ENCODE measurements around the gene TTC31.

The TTC31 gene

DNA sequence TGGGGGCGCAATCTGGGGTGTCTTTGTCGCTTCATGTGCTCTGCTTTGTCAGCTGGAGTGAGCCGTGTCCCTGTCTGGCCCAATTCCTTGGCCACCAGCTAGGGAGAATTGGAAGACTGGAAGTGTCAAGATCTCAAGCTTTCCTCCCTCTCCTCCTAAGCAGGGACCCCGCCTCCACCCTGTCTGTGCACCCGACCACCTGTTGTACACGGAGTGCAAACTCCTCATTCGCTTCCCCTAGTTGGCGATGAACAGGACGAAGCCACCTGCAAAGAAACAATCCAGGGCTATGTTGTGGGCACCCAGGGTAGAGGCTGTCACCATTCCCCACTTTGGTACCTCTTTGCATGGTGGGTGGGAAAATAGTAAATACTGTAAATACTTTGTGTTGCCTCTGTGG lies 44.9 kb downstream of the TTC31 start:
- Mint-ChIP-seq H3K9me3 (no peaks in the 10 kb centered on the region), H3K4me1 (peaks cover 46% of the 10 kb centered on the region), H3K36me3 (peaks cover 19% of the 10 kb centered on the region), H3K4me3 (peak overlapping the region; percentile 95), H3K27ac (no peak overlapping the region), H3K27me3 (no peaks in the 10 kb centered on the region)
- DNase-seq (ENCODE audit: low spot score in 2 of 2) (no peak), ATAC-seq (ENCODE audit: low read depth) (no peak)

GRCh38 chr2:74528600-74529356 lies 45.9 kb downstream of the TTC31 start:
- peaks cover 46% of the 10 kb centered on the region for H3K4me1 Mint-ChIP-seq
- ATAC-seq (ENCODE audit: low read depth): peak; percentile 2

GRCh38 chr2:74529357-74530238 lies 46.7 kb downstream of the TTC31 start, which contains the start of the genes AUP1 and HTRA2:
Gene AUP1 (minus strand): TSS chr2:74529706. CDS start chr2:74529629, 77 bp downstream.
Gene HTRA2 (plus strand): TSS chr2:74529933. CDS start chr2:74530007, 74 bp downstream.
- peak within 1 kb of the TSS; percentile 95 for H3K4me3 Mint-ChIP-seq
- peaks cover 19% of the 10 kb centered on the region for H3K36me3 Mint-ChIP-seq
- peaks cover 46% of the 10 kb centered on the region for H3K4me1 Mint-ChIP-seq
- no peaks in the 10 kb centered on the region for H3K9me3 Mint-ChIP-seq
- ATAC-seq (ENCODE audit: low read depth): peak; percentile 80
- peak; percentile 83 to 86 for DNase-seq (ENCODE audit: low spot score in 2 of 2)
- H3K27ac Mint-ChIP-seq: peak within 1 kb of the TSS; percentile 94
- H3K27me3 Mint-ChIP-seq: no peaks in the 10 kb centered on the region

More at GRCh38 chr2:74528600-74529356, 45.9 kb downstream of the TTC31 start:
- Mint-ChIP-seq H3K27ac (peak overlapping the region; percentile 94), H3K27me3 (no peaks in the 10 kb centered on the region), H3K36me3 (peaks cover 19% of the 10 kb centered on the region), H3K4me3 (peak overlapping the region; percentile 95), H3K9me3 (no peaks in the 10 kb centered on the region)
- no peak for DNase-seq (ENCODE audit: low spot score in 2 of 2)

DNA sequence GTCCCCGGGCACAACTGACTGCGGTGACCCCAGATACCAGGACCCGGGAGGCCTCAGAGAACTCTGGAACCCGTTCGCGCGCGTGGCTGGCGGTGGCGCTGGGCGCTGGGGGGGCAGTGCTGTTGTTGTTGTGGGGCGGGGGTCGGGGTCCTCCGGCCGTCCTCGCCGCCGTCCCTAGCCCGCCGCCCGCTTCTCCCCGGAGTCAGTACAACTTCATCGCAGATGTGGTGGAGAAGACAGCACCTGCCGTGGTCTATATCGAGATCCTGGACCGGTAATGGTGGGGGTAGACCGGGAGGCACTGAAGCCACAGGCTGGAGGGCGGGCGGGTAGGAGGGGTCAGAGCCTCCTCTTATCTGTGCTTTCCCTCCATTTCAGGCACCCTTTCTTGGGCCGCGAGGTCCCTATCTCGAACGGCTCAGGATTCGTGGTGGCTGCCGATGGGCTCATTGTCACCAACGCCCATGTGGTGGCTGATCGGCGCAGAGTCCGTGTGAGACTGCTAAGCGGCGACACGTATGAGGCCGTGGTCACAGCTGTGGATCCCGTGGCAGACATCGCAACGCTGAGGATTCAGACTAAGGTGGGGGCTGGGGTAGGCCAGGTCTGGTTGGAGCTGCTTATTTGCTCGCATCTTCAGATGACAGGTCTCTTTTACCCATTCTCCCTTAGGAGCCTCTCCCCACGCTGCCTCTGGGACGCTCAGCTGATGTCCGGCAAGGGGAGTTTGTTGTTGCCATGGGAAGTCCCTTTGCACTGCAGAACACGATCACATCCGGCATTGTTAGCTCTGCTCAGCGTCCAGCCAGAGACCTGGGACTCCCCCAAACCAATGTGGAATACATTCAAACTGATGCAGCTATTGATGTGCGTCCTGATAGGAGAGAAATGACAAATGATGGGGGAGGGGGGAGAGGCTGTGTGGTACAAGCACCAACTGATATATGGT lies 47.6 kb downstream of the TTC31 start:
- peak overlapping the region; percentile 94 for H3K27ac Mint-ChIP-seq
- ATAC-seq (ENCODE audit: low read depth): peak; percentile 19
- peaks cover 46% of the 10 kb centered on the region for H3K4me1 Mint-ChIP-seq
- H3K27me3 Mint-ChIP-seq: no peaks in the 10 kb centered on the region
- peaks cover 19% of the 10 kb centered on the region for H3K36me3 Mint-ChIP-seq
- peak overlapping the region; percentile 95 for H3K4me3 Mint-ChIP-seq
- H3K9me3 Mint-ChIP-seq: no peaks in the 10 kb centered on the region
- peak in 1 of 2 donors; percentile 51 for DNase-seq (ENCODE audit: low spot score in 2 of 2)

- no peak overlapping the region for H3K4me3 Mint-ChIP-seq
- H3K27ac Mint-ChIP-seq: peak overlapping the region; percentile 94
- DNase-seq (ENCODE audit: low spot score in 2 of 2) (no peak), ATAC-seq (ENCODE audit: low read depth) (no peak)
- peaks cover 12% of the 10 kb centered on the region for H3K36me3 Mint-ChIP-seq
- no peaks in the 10 kb centered on the region for H3K27me3 Mint-ChIP-seq
- H3K4me1 Mint-ChIP-seq: peaks cover 39% of the 10 kb centered on the region
- H3K9me3 Mint-ChIP-seq: no peaks in the 10 kb centered on the region
Measured at GRCh38 chr2:74531666-74532065, 48.8 kb downstream of the TTC31 start.

GRCh38 chr2:74532222-74532621 lies 49.3 kb downstream of the TTC31 start:
- Mint-ChIP-seq H3K4me3 (peak overlapping the region; percentile 19), H3K9me3 (no peaks in the 10 kb centered on the region), H3K27me3 (no peaks in the 10 kb centered on the region), H3K4me1 (peaks cover 36% of the 10 kb centered on the region), H3K36me3 (peaks cover 8% of the 10 kb centered on the region), H3K27ac (peak overlapping the region; percentile 94)
- no peak for ATAC-seq (ENCODE audit: low read depth)
- DNase-seq (ENCODE audit: low spot score in 2 of 2): no peak

DNA sequence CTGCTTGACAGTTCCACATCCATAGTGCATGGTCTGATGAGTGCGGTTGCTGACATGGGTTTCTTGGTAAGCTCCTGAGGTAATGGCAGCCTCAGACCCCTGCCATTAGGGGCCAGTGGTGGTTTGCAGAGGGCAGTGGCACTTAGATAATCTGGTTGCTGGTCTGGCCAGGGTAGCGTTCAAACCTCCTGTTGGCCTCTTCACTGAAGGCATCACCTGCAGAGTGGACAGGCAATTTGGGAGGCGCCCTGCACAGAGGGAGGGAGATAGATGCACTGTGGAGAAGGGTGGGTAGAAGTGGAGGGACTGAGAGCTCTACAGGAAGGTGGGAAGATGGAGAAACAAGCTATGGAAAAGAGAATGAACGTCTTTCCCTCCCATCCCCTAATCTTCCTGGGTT lies 50.6 kb downstream of the TTC31 start:
- DNase-seq (ENCODE audit: low spot score in 2 of 2): no peak
- H3K36me3 Mint-ChIP-seq: no peaks in the 10 kb centered on the region
- H3K27ac Mint-ChIP-seq: peak overlapping the region; percentile 61

GRCh38 chr2:74534411-74534810 lies 51.5 kb downstream of the TTC31 start:
- Mint-ChIP-seq H3K27me3 (no peaks in the 10 kb centered on the region), H3K4me3 (no peak overlapping the region), H3K27ac (no peak overlapping the region), H3K9me3 (peaks cover 3% of the 10 kb centered on the region), H3K4me1 (peaks cover 37% of the 10 kb centered on the region), H3K36me3 (peaks cover 3% of the 10 kb centered on the region)
- no peak for ATAC-seq (ENCODE audit: low read depth)
- no peak for DNase-seq (ENCODE audit: low spot score in 2 of 2)

More for the DNA sequence above, 50.6 kb downstream of the TTC31 start:
- no peak for ATAC-seq (ENCODE audit: low read depth)
- Mint-ChIP-seq H3K9me3 (no peaks in the 10 kb centered on the region), H3K4me3 (no peak overlapping the region), H3K27me3 (no peaks in the 10 kb centered on the region), H3K4me1 (peaks cover 34% of the 10 kb centered on the region)

DNA sequence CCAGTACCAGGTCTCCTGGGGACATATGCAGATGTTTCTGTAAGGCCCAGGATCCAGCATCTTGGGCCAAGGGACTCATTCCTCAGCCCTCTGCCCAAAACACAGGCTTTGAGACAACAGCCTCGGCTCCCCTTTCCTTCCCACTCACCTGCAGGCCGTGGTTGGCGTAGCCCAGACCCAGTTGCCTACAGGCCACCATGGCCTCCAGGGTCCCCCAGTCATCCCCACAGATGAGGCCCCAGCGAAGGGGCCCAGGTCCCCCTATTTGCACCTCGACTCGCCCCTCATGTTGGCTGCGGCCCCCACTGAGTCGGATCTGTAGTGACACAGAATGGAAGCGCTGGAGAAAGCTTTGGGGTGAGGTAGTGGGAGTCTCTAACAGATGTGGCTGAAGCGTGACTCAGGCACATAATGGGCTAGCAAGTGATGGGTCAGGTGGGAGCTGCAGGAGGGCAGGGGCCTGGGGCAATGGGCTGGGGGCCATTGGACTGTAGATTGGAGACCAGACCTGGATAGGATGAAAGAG lies 52.6 kb downstream of the TTC31 start:
- H3K36me3 Mint-ChIP-seq: peaks cover 3% of the 10 kb centered on the region
- H3K4me1 Mint-ChIP-seq: peaks cover 40% of the 10 kb centered on the region
- no peak overlapping the region for H3K27ac Mint-ChIP-seq
- H3K4me3 Mint-ChIP-seq: no peak overlapping the region
- H3K9me3 Mint-ChIP-seq: peaks cover 3% of the 10 kb centered on the region
- ATAC-seq (ENCODE audit: low read depth): no peak
- H3K27me3 Mint-ChIP-seq: no peaks in the 10 kb centered on the region
- DNase-seq (ENCODE audit: low spot score in 2 of 2): no peak

GRCh38 chr2:74536166-74536950 lies 53.5 kb downstream of the TTC31 start:
- Mint-ChIP-seq H3K4me3 (no peak overlapping the region), H3K27ac (no peak overlapping the region), H3K36me3 (peaks cover 3% of the 10 kb centered on the region), H3K9me3 (peaks cover 3% of the 10 kb centered on the region), H3K27me3 (no peaks in the 10 kb centered on the region), H3K4me1 (peaks cover 34% of the 10 kb centered on the region)
- DNase-seq (ENCODE audit: low spot score in 2 of 2) (no peak), ATAC-seq (ENCODE audit: low read depth) (no peak)

- Mint-ChIP-seq H3K4me1 (peaks cover 27% of the 10 kb centered on the region), H3K36me3 (peaks cover 3% of the 10 kb centered on the region), H3K27ac (peak overlapping the region; percentile 99), H3K4me3 (no peak overlapping the region), H3K9me3 (peaks cover 3% of the 10 kb centered on the region), H3K27me3 (no peaks in the 10 kb centered on the region)
- ATAC-seq (ENCODE audit: low read depth): no peak
- DNase-seq (ENCODE audit: low spot score in 2 of 2): no peak
Measured at GRCh38 chr2:74537140-74537539, 54.3 kb downstream of the TTC31 start.

- H3K4me3 Mint-ChIP-seq: peak overlapping the region; percentile 94
- H3K4me1 Mint-ChIP-seq: peaks cover 25% of the 10 kb centered on the region
- H3K36me3 Mint-ChIP-seq: peaks cover 5% of the 10 kb centered on the region
- peak in 1 of 2 donors; percentile 29 for DNase-seq (ENCODE audit: low spot score in 2 of 2)
- H3K27me3 Mint-ChIP-seq: no peaks in the 10 kb centered on the region
- ATAC-seq (ENCODE audit: low read depth): peak; percentile 96
- H3K27ac Mint-ChIP-seq: peak overlapping the region; percentile 99
- peaks cover 3% of the 10 kb centered on the region for H3K9me3 Mint-ChIP-seq
Measured at GRCh38 chr2:74538881-74539339, 56.0 kb downstream of the TTC31 start.

All from memory B cell (primary cell).